Smooth muscle cell (in vitro differentiated cells): ENCODE results near the gene MORN1. TPM values are rescaled to one million over a fixed set of nuclear protein-coding genes. Genes with fewer than 3 reads are reported as not detected.

Source experiments
- DNase-seq: peaks from one replicate; lab custom pipeline; 2025; ENCODE audit not compliant: unreplicated experiment; lab: John Stamatoyannopoulos, UW
- H2AFZ ChIP-seq: fragments of 200-600 bp; sonication (generic); 2 replicates; pipeline ENCODE4 v1.6.0; 2016; ENCODE audit warnings: antibody characterized with exemption, low read depth, mild to moderate bottlenecking
- H3F3A ChIP-seq: fragments of 200-600 bp; sonication (generic); 2 replicates; pipeline ENCODE4 v1.6.0; 2017; ENCODE audit warnings: antibody characterized with exemption, low read depth
- H3K27ac ChIP-seq: fragments of 200-600 bp; sonication (generic); 2 replicates; pipeline ENCODE4 v1.5.1; 2016; ENCODE audit warnings: low read depth, mild to moderate bottlenecking
- H3K27me3 ChIP-seq: fragments of 200-600 bp; sonication (generic); 2 replicates; pipeline ENCODE4 v1.6.1; 2016; ENCODE audit warnings: low read depth, mild to moderate bottlenecking
- H3K36me3 ChIP-seq: fragments of 200-600 bp; sonication (generic); 2 replicates; pipeline ENCODE4 v1.5.1; 2016; ENCODE audit warnings: low read depth
- H3K4me1 ChIP-seq: fragments of 200-600 bp; sonication (generic); 2 replicates; pipeline ENCODE4 v1.5.1; 2016; ENCODE audit warnings: low read depth
- H3K4me2 ChIP-seq: fragments of 200-600 bp; sonication (generic); 2 replicates; pipeline ENCODE4 v1.6.0; 2016; ENCODE audit warnings: mild to moderate bottlenecking
- H3K4me3 ChIP-seq: fragments of 200-600 bp; sonication (generic); 2 replicates; pipeline ENCODE4 v1.5.1; 2016; ENCODE audit warnings: mild to moderate bottlenecking
- H3K79me2 ChIP-seq: fragments of 200-600 bp; sonication (generic); 2 replicates; pipeline ENCODE4 v1.6.0; 2016; ENCODE audit warnings: low read depth, mild to moderate bottlenecking
- H3K9ac ChIP-seq: fragments of 200-600 bp; sonication (generic); 2 replicates; pipeline ENCODE4 v1.6.0; 2016; ENCODE audit warnings: low read depth
- H3K9me3 ChIP-seq: fragments of 200-600 bp; sonication (generic); replicated peaks from 2 replicates; pipeline ENCODE4 v1.5.1; 2016; ENCODE audit warnings: low read depth
- H4K20me1 ChIP-seq: fragments of 200-600 bp; sonication (generic); 2 replicates; pipeline ENCODE4 v1.6.0; 2016; ENCODE audit warnings: low read depth
- CTCF ChIP-seq: fragments of 200-600 bp; sonication (generic); IDR thresholded peaks from 2 replicates; pipeline ENCODE4 v1.5.1; 2017; ENCODE audit warnings: borderline replicate concordance, mild to moderate bottlenecking, antibody characterized with exemption; ENCODE audit not compliant: insufficient read depth, poor library complexity, severe bottlenecking
- WGBS: methylation state at CpG from one replicate; pipeline ENCODE4 v1.1.7; 2016; ENCODE audit warnings: low lambda C conversion rate; 5-methylcytosine and 5-hydroxymethylcytosine counted together
- polyA plus RNA-seq: library from polyadenylated mRNA; unstranded; fragments of >200 nt; fragmentation: Nextera tagmentation; extraction: Ambion mirVana; gene quantifications from 2 replicates; pipeline ENCODE4 v1.2.1, GENCODE V29; 2016
- total RNA-seq: library from RNA; depleted of rRNA; stranded (reverse); fragments of >200 nt; gene quantifications from 2 replicates; pipeline ENCODE4 v1.2.3, GENCODE V29; 2014

MORN1 gene
- total and polyA plus RNA-seq, 2 experiments from 2014 or later: 4.9 to 6.2 TPM

DNA sequence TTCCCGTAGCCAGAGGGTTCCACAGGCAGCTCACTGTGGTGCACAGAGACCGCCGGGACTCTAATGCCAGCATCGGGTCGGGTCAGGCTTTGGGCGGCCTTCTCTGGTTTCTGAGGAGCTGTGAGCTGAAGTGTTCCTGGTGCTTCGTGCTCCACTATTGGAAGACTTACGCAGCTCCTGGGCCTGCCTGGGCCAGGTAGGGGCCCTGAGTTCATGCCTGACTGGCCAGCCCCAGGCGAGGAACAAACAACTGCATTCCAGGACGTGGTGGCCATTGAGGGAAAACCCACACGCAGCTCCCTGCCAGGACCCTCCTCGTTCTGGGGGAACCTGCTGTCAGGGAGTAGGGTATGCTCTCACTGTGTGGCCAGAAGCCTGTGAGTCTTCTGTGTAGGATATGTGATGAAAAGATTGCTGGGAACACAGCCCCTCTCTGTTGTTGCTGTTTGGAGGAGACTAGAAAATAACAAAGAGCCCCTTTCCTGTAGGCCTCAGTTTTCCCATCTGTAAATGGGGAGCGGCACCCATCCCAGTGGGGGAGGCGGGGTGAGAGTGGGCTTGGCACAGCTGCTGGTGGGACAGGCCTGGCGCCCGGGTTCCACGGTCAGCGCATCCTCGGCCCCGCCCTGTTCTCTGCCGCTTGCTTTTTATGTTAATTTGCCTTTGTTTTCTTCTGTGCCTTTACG lies 8.7 kb upstream of the MORN1 start:
- Histone ChIP-seq H3K4me2 (no peak overlapping the region), H4K20me1 (peaks cover 54% of the 10 kb centered on the region), H3K9me3 (no peaks in the 10 kb centered on the region), H3F3A (peaks cover 10% of the 10 kb centered on the region), H2AFZ (no peak overlapping the region), H3K4me1 (no peaks in the 10 kb centered on the region), H3K9ac (no peak overlapping the region), H3K27me3 (no peaks in the 10 kb centered on the region), H3K4me3 (no peak overlapping the region), H3K27ac (no peak overlapping the region), H3K36me3 (peaks cover 6% of the 10 kb centered on the region), H3K79me2 (peaks cover 39% of the 10 kb centered on the region)
- WGBS: 98% methylated on average over 22 of the region's 22 CpGs
- TF ChIP-seq CTCF: no peak
- DNase-seq: no peak

GRCh38 chr1:2398871-2399270 lies 7.5 kb upstream of the MORN1 start:
- Histone ChIP-seq H3K27me3 (no peaks in the 10 kb centered on the region), H3F3A (peaks cover 10% of the 10 kb centered on the region), H2AFZ (no peak overlapping the region), H4K20me1 (peaks cover 65% of the 10 kb centered on the region), H3K79me2 (peaks cover 51% of the 10 kb centered on the region), H3K27ac (no peak overlapping the region), H3K36me3 (peaks cover 6% of the 10 kb centered on the region), H3K4me3 (no peak overlapping the region), H3K9ac (no peak overlapping the region), H3K4me2 (no peak overlapping the region), H3K4me1 (no peaks in the 10 kb centered on the region), H3K9me3 (no peaks in the 10 kb centered on the region)
- WGBS: over 99% methylated on average over 7 of the region's 7 CpGs
- no peak for TF ChIP-seq CTCF
- no peak for DNase-seq

- Histone ChIP-seq H3K27me3 (no peaks in the 10 kb centered on the region), H3K4me3 (no peak overlapping the region), H3K4me2 (no peak overlapping the region), H4K20me1 (peaks cover 71% of the 10 kb centered on the region), H3K9ac (no peak overlapping the region), H3F3A (peaks cover 10% of the 10 kb centered on the region), H3K36me3 (peaks cover 6% of the 10 kb centered on the region), H2AFZ (no peak overlapping the region), H3K27ac (no peak overlapping the region), H3K4me1 (no peaks in the 10 kb centered on the region), H3K9me3 (no peaks in the 10 kb centered on the region), H3K79me2 (peaks cover 68% of the 10 kb centered on the region)
- WGBS: 89% methylated on average over 19 of the region's 19 CpGs
- TF ChIP-seq CTCF: no peak
- no peak for DNase-seq
Observed at GRCh38 chr1:2397007-2397679, 5.8 kb upstream of the MORN1 start.
